UCSD-AML1 (cell line): Measurements from ENCODE around the gene POU2AF1.

Experiments used
- DNase-seq: peaks from one replicate; lab custom pipeline; 2025; ENCODE audit not compliant: unreplicated experiment; lab: John Stamatoyannopoulos, UW

The POU2AF1 gene

GRCh38 chr11:111387363-111387762 is 8.3 kb upstream of the POU2AF1 start:
- DNase-seq: no peak

GRCh38 chr11:111386611-111387150 is 7.6 kb upstream of the POU2AF1 start:
- DNase-seq: no peak

- no peak for DNase-seq
Measured at GRCh38 chr11:111384494-111384893, 5.4 kb upstream of the POU2AF1 start.

GRCh38 chr11:111382451-111382850 is 3.4 kb upstream of the POU2AF1 start:
- no peak for DNase-seq

- DNase-seq: no peak
Measured at GRCh38 chr11:111379602-111380136, 594 bp upstream of the POU2AF1 start.

DNA sequence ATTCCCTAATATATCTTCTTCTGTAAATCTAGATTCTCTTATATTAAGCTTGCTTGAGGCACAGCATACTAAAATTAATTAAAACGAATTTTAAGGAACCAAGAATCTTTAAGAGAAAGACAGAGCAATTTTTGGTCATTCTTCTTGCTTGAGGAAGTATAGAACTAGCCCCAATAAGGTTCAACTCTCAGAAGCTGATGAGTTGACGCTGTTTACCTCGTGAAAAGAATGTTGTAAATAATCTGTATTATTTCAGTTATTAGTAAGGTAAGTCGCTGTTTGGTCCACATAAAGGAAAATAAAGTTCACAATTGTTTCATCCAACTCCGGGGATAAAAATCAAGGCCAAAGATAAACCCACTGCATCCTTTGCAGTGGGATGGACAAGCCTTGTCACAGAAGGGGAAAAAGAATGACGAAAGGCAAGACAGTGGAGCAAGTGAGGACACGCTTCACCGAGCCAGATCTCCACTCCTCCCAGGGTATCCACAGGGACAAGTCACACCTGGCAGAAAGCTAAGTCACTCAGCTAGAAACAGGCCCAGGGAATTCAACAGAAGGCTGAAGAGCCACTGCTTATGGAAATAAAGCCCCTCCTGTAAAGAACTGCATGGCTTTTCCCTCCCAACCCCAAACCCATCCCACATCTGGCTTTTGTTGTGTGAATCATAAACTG is 752 bp downstream of the POU2AF1 start:
- no peak for DNase-seq

DNA sequence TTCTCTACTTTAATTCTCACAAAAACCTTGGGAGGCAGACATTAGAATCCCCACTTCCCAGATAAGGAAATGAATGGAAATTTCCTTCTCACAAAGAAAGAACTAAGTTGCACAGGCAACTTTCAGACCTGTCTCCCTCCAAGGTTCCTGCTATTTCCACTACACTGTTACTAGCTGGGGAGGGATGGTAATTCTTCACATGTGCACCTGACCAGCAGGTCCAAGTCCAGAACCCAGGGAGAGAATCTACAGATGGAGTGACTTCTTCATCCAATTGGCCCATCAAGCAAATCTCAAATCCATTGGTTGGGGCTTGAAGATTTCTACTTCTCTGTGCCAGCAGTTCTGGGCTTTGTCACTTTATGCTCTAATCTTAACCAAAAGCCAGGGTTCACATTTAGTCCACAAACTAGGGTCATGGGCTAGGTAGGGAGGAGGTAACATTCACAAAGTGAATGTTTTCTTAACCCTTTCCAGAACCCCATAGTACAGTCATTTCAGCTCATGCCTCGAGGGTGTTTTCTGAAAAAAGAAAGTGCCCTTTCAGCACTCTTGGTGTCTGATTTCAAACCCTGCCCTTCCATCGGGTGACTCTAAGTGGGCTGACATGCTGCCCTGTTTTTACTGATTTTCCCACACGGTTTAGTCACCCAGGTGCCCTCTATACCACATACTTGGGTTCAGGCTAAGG is 2.7 kb downstream of the POU2AF1 start:
- no peak for DNase-seq

DNA sequence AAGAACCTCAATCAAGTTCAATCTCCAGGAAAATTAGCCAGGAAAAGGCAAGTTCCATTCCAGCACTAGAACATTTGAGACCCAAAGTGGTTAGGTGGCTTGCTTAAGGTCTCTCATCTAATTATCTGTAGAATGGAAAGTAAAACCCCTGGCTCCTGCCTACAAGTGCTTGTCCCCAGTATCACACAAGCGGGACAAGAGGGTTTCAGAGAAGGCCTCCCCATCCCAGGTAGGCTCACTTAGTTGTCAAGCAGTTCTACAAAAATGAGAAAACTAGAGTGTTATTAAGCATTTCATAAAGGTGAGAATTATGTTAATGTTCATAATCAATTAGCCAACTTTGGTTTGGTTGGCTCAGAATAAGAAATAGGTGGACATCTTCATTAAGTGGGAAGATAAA is 5.5 kb downstream of the POU2AF1 start:
- no peak for DNase-seq

DNA sequence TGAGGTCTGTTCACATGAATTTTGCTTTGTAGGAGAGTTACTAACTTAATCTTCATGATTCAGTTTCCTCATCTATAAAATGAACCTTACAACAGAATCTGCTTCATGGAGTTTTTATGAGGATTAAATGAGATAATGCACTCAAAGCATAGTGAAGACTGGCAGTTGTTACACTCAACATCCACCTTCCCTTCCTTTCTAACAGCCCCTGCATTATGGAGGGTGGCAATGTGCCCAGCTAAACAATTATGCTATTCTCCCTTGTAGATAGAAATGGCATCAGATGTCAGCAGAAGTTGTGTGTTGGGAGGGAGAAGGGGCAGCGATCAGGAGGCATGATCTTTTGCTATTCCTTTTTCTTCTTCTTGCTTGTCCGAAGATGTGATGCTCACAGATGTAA is 6.5 kb downstream of the POU2AF1 start:
- no peak for DNase-seq

DNA sequence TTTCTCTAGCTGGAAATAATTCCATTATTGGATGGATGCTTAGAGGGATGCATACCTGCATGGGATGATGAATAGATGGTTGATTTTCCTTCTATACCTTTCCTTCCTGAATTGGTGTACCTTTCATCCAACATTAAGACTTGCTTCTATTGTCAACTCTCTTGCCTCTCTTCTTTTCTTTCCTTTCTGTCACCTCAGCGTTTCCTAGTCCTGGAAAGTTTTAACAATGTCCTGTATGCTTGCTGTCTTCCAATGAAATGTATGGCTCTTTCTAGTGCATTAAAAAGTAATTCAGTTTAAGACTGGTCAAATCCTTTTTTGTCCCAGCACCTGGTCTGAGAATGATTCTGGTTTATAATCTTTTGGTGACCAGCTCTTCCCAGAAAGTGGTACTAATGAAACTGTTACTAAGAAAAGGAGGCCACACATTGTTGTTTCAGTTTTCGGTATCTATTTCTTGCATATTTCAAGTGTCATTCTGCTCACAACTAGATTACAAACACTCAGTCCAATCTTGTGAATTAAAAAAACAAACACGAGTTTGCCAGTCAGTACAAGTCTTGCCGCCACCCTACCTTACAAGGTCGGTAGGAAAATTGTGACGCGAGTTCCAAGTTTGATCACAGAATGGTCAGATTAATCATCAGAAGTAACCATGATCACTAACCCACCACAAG is 8.0 kb downstream of the POU2AF1 start:
- DNase-seq: no peak

DNA sequence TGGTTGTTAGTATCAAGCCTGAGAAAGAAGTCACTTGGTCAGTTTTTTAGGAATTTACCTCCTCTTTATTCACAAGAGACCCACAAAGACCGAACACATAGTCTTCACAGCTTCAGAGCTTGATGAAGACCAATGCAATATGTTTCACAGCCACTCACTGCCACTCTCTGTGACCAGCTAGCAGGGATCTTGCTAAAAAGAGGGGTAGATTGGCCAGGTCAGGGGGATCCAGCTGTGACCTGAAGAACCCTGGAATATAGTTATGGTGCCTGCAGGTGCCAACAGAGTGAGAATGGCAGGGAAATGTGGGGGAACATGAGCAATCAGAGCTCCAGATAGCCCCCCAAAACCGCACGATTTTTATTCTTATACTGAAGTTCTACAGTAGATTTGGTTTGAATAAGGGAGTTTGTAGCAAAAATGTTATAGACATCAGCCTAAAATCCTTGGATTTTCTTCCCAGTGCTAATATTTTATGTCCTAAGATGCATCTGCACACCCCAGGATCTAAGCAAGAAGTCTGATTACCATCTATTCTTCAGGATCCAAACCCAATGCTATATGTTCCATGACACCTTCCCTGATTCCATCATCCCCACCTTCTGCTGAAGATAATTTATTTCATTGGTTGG is 8.7 kb downstream of the POU2AF1 start:
- DNase-seq: no peak

- DNase-seq: no peak
Measured at GRCh38 chr11:111368285-111368560, 10.9 kb downstream of the POU2AF1 start.

GRCh38 chr11:111367411-111368284 is 11.4 kb downstream of the POU2AF1 start:
- DNase-seq: no peak

DNA sequence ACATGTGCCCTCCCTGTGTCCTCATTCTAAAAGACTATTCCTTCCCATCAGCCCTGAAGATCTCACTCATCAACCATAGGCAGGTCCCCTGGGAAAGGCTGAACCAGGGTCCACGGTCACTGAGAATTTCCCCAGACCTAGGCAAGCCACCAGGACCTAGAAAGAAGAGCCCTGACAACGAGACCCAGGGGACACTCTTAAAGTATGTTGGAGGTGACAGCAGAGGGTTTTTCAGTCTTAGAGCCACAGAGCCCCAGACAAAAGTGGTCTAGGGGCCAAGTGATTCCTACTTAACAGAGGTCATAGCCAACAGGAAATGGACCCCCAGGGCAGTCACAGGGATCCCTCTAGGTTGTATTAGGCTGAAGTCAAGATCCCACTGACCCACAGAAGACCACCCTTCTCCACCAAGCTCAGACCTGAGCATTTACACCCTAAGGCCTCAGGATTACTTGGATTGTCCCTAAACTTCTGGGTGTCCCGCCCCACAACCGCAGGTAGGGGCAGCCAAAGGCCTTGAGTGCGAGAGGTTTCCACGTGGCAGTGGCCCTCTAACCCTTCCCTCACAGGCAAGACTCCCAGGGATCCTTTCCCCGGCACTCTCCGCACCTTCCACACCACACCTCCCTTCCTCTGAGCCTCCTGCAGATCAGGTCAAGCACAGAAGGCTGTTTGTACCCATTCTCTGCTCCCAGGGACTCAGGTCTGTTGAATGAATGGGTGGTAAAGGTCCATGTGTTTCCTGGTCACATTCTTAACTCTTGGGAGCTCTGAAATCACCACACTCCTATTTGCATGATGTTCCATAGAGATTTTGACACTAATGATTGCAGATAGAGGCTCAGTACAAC is 12.3 kb downstream of the POU2AF1 start:
- DNase-seq: no peak

GRCh38 chr11:111365722-111366559 is 13.1 kb downstream of the POU2AF1 start:
- no peak for DNase-seq

GRCh38 chr11:111364503-111364902 is 14.6 kb downstream of the POU2AF1 start:
- no peak for DNase-seq

- no peak for DNase-seq
Measured at GRCh38 chr11:111363985-111364384, 15.1 kb downstream of the POU2AF1 start.

- DNase-seq: no peak
Measured at GRCh38 chr11:111362887-111363411, 16.1 kb downstream of the POU2AF1 start.
